HepG2 (cell line): ENCODE data around the gene C3orf22. TPM values are rescaled to one million over a fixed set of nuclear protein-coding genes. Genes with fewer than 3 reads are reported as not detected.

Experiments
- ATRX ChIP-seq: sonication (generic); formaldehyde crosslinking; IDR thresholded peaks from 2 replicates; pipeline ENCODE4 v1.4.0; 2020; ENCODE audit warnings: missing genetic modification reagents, borderline replicate concordance
- CEBPG ChIP-seq: IDR thresholded peaks from 2 replicates; pipeline ENCODE4 v1.6.1; 2016
- EED ChIP-seq: sonication (generic); formaldehyde crosslinking; IDR thresholded peaks from 2 replicates; pipeline ENCODE4 v1.5.0; 2020; ENCODE audit warnings: mild to moderate bottlenecking, missing genetic modification reagents
- HINFP ChIP-seq: sonication (generic); formaldehyde crosslinking; IDR thresholded peaks from 2 replicates; pipeline ENCODE4 v1.4.0; 2020; ENCODE audit warnings: low read depth, mild to moderate bottlenecking, missing genetic modification reagents
- HMG20B ChIP-seq: conservative IDR thresholded peaks from 2 replicates; pipeline ENCODE4 v1.6.1; 2016; ENCODE audit warnings: missing genetic modification reagents, missing compliant biosample characterization
- KIAA2018 ChIP-seq: sonication (generic); formaldehyde crosslinking; IDR thresholded peaks from 2 replicates; pipeline ENCODE4 v1.5.0; 2020; ENCODE audit warnings: mild to moderate bottlenecking, missing genetic modification reagents, borderline replicate concordance
- KMT2A ChIP-seq: sonication (generic); formaldehyde crosslinking; IDR thresholded peaks from 2 replicates; pipeline ENCODE4 v1.4.0; 2020; ENCODE audit warnings: missing genetic modification reagents
- NAIF1 ChIP-seq: sonication (generic); formaldehyde crosslinking; IDR thresholded peaks from 2 replicates; pipeline ENCODE4 v1.5.0; 2020; ENCODE audit warnings: mild to moderate bottlenecking, missing genetic modification reagents, borderline replicate concordance
- NFKB2 ChIP-seq: sonication (generic); formaldehyde crosslinking; IDR thresholded peaks from 2 replicates; pipeline ENCODE4 v1.4.0; 2020; ENCODE audit warnings: missing genetic modification reagents, borderline replicate concordance
- PAWR ChIP-seq: sonication (generic); formaldehyde crosslinking; IDR thresholded peaks from 2 replicates; pipeline ENCODE4 v1.4.0; 2020; ENCODE audit warnings: missing genetic modification reagents, mild to moderate bottlenecking, borderline replicate concordance
- PHF21A ChIP-seq: sonication (generic); formaldehyde crosslinking; IDR thresholded peaks from 2 replicates; pipeline ENCODE4 v1.5.0; 2020; ENCODE audit warnings: mild to moderate bottlenecking, missing genetic modification reagents
- PRMT3 ChIP-seq: sonication (generic); formaldehyde crosslinking; IDR thresholded peaks from 2 replicates; pipeline ENCODE4 v1.8.1; 2022; ENCODE audit warnings: low read depth, mild to moderate bottlenecking, moderate library complexity, missing genetic modification reagents, borderline replicate concordance
- REL ChIP-seq: sonication (generic); formaldehyde crosslinking; conservative IDR thresholded peaks from 2 replicates; pipeline ENCODE4 v1.8.0; 2022; ENCODE audit warnings: mild to moderate bottlenecking, missing genetic modification reagents, moderate library complexity
- RFX1 ChIP-seq: fragments of 450-650 bp; IDR thresholded peaks from 2 replicates; pipeline ENCODE4 v1.6.1; 2017
- SIX4 ChIP-seq: sonication (generic); formaldehyde crosslinking; IDR thresholded peaks from 2 replicates; pipeline ENCODE4 v1.4.0; 2020; ENCODE audit warnings: missing genetic modification reagents
- ZFP1 ChIP-seq: IDR thresholded peaks from 2 replicates; pipeline ENCODE4 v1.6.1; 2016
- ZFP36L1 ChIP-seq: sonication (generic); formaldehyde crosslinking; IDR thresholded peaks from 2 replicates; pipeline ENCODE4 v1.8.0; 2022; ENCODE audit warnings: mild to moderate bottlenecking, missing genetic modification reagents, moderate library complexity
- ZNF549 ChIP-seq: sonication (generic); formaldehyde crosslinking; IDR thresholded peaks from 2 replicates; pipeline ENCODE4 v1.5.0; 2020; ENCODE audit warnings: missing genetic modification reagents
- ZNF558 ChIP-seq: sonication (generic); formaldehyde crosslinking; IDR thresholded peaks from 2 replicates; pipeline ENCODE4 v1.9.0; 2022; ENCODE audit warnings: mild to moderate bottlenecking, missing genetic modification reagents, borderline replicate concordance
- polyA plus RNA-seq, 8 experiments: library from polyadenylated mRNA; depleted of rRNA in 3 of 8; stranded (reverse) in 7 of 8; unstranded in 1 of 8; fragments of >200 nt; fragmentation: Illumina TruSeq in 4 of 8; extraction: Trizol in 4 of 8; gene quantifications; 2 replicates each; pipeline versions ENCODE4 v1.2.1 to v1.2.3, GENCODE V29; 2011 to 2016; ENCODE audit warnings: low read depth in 4 of 8, missing spikeins in 1 of 8, mixed read lengths in 1 of 8; ENCODE audit not compliant: insufficient read depth in 1 of 8
- total RNA-seq, 5 experiments: library from RNA; depleted of rRNA; stranded (reverse); fragments of >200 nt; fragmentation: Illumina TruSeq; extraction: Trizol; gene quantifications; 2 replicates each; pipeline ENCODE4 v1.2.3, GENCODE V29; 2016; ENCODE audit warnings: low read depth in 1 of 5
- TF ChIP-seq, protein P1 (sequence below): sonication (generic); formaldehyde crosslinking; IDR thresholded peaks from 2 replicates; pipeline ENCODE4 v1.8.0; 2022; ENCODE audit warnings: missing genetic modification reagents, low read depth, mild to moderate bottlenecking, borderline replicate concordance

C3orf22 gene
- total and polyA plus RNA-seq, 2 of the 13 experiments (the other 11 are each of a cell fraction or from before 2014, with no cell fraction given), result not detected

DNA sequence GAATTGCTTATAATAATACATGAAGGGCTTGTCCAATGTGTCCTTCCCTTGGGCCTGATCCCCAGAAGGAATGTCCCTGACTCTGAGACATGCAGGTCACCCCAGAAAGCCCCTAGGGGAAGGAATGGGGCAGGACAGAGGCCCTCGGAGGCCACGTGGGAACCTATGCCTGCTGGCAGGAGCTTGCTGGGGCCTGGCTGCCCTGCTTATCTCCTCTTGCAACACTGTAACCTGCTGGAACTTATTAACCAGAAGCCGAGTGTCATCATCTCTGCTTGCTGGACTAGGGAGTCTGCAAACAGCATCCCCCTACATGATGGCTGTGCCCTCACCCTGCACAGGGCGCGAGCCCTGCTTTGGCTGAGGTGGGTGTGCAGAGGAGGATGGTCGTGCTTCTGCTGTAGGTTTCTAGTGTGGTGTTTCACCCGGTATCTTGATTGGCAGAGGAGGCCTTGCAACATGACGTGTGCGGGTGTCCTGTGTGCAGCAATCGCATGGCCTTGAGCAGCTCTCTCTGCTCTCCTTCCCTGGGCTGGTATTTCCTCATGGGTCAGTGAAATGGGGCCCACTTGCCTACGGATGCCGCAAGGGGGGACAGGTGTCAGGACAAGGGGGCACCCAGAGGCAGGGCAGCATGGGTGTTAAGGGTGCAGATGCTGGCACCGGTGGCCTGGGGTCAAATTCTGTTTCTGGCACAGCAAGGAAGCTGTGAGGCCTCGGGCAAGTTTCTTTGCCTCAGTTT is 29.8 kb downstream of the C3orf22 start (continued):
- TF ChIP-seq REL (peak; percentile 79; the same call in 1 of the 2 replicates), HMG20B (0 out of 2 replicates have a peak, but pooled peaks have one; percentile 50), ZFP1 (CRISPR knock-in tag) (peak; percentile 52; the same call in 1 of the 2 replicates), RFX1 (no peak), NFKB2 (CRISPR knock-in tag) (peak; percentile 59; the same call in 1 of the 2 replicates), PHF21A (CRISPR knock-in tag) (peak; percentile 94), EED (CRISPR knock-in tag) (no peak), SIX4 (CRISPR knock-in tag) (peak; percentile 36; the same call in 1 of the 2 replicates), KIAA2018 (CRISPR knock-in tag) (no peak), PAWR (CRISPR knock-in tag) (no peak), ZNF558 (CRISPR knock-in tag) (peak; percentile 60; the same call in 1 of the 2 replicates), PRMT3 (CRISPR knock-in tag) (no peak), NAIF1 (no peak), ATRX (CRISPR knock-in tag) (no peak), ZNF549 (no peak), KMT2A (CRISPR knock-in tag) (peak; percentile 81; the same call in 1 of the 2 replicates), ZFP36L1 (CRISPR knock-in tag) (0 out of 2 replicates have a peak, but pooled peaks have one; percentile 52), HINFP (CRISPR knock-in tag) (no peak; the same call in 1 of the 2 replicates), CEBPG (CRISPR knock-in tag) (peak; percentile 95)
- TF ChIP-seq, protein P1, sequence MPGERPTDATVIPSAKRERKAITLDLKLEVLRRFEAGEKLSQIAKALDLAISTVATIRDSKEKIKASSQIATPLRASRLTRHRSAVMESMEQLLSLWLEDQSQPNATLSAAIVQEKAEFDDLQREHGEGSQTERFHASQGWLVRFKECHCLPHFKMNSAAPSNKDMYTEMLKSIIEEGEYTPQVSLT, result no peak; the same call in 1 of the 2 replicates
